SK-N-SH (cell line): ENCODE measurements around the gene REN. TPM values are rescaled to one million over a fixed set of nuclear protein-coding genes. Genes with fewer than 3 reads are reported as not detected.

Experiments used
- CTCF ChIA-PET: fragments of 300-600, 350-600 bp; formaldehyde crosslinking; extraction: SDS; loops from one replicate; lab custom pipeline; 2021; lab: Yijun Ruan, JAX
- POLR2A ChIA-PET: fragments of 350-600 bp; sonication (Branson Sonifier 250); formaldehyde crosslinking; extraction: SDS; loops from one replicate; lab custom pipeline; 2020; ENCODE audit warnings: antibody characterized with exemption, inconsistent platforms; lab: Yijun Ruan, JAX
- DNase-seq: peaks from one replicate; pipeline ENCODE4 v3.0.0; 2012
- H2AFZ ChIP-seq: fragments of 200-600 bp; sonication (generic); 2 replicates; pipeline ENCODE4 v1.8.1; 2016; ENCODE audit warnings: antibody characterized with exemption, mild to moderate bottlenecking, low read depth
- H3F3A ChIP-seq: fragments of 200-600 bp; sonication (generic); replicated peaks from 2 replicates; pipeline ENCODE3; 2016; ENCODE audit warnings: antibody characterized with exemption, mild to moderate bottlenecking; ENCODE audit not compliant: insufficient read depth
- H3K27ac ChIP-seq, 2 experiments: fragments of 200-500 bp in 1 of 2; fragments of 200-600 bp in 1 of 2; sonication (Bioruptor generic) in 1 of 2; sonication (generic), shearing (Covaris generic) in 1 of 2; 2 replicates each; pipeline versions ENCODE4 v1.5.1 to v1.6.1; 2014 to 2016; ENCODE audit warnings: low read depth in 2 of 2, inconsistent platforms in 1 of 2, low read length in 1 of 2, mild to moderate bottlenecking in 1 of 2, mixed read lengths in 1 of 2
- H3K27me3 ChIP-seq: fragments of 200-600 bp; sonication (generic), shearing (Covaris generic); 2 replicates; pipeline ENCODE4 v1.6.1; 2016; ENCODE audit warnings: mixed run types; ENCODE audit not compliant: insufficient read depth
- H3K36me3 ChIP-seq, 2 experiments: fragments of 200-500 bp in 1 of 2; fragments of 200-600 bp in 1 of 2; sonication (Bioruptor generic) in 1 of 2; sonication (generic) in 1 of 2; replicated peaks in 1 of 2; 2 replicates each; pipeline versions ENCODE3 to v1.5.1; 2014 to 2016; ENCODE audit warnings: low read length in 1 of 2, mild to moderate bottlenecking in 1 of 2; ENCODE audit not compliant: insufficient read depth in 2 of 2, control insufficient read depth in 1 of 2
- H3K4me1 ChIP-seq, 2 experiments: fragments of 200-500 bp in 1 of 2; fragments of 200-600 bp in 1 of 2; sonication (Bioruptor generic) in 1 of 2; sonication (generic), shearing (Covaris generic) in 1 of 2; 2 replicates each; pipeline versions ENCODE4 v1.5.1 to v1.6.1; 2014 to 2016; ENCODE audit warnings: low read depth in 1 of 2, low read length in 1 of 2, mixed run types in 1 of 2; ENCODE audit not compliant: insufficient read depth in 2 of 2, control insufficient read depth in 1 of 2
- H3K4me2 ChIP-seq: fragments of 200-600 bp; sonication (generic), shearing (Covaris generic); 2 replicates; pipeline ENCODE4 v1.6.1; 2017; ENCODE audit warnings: mixed run types
- H3K4me3 ChIP-seq, 2 experiments: fragments of 200-500 bp in 1 of 2; fragments of 200-600 bp in 1 of 2; sonication (Bioruptor generic) in 1 of 2; sonication (generic), shearing (Covaris generic) in 1 of 2; 2 replicates each; pipeline versions ENCODE4 v1.5.1 to v1.8.1; 2014 to 2016; ENCODE audit warnings: low read depth in 2 of 2, inconsistent platforms in 1 of 2, low read length in 1 of 2, mild to moderate bottlenecking in 1 of 2, mixed read lengths in 1 of 2, moderate library complexity in 1 of 2
- H3K79me2 ChIP-seq: fragments of 200-600 bp; sonication (generic); 2 replicates; pipeline ENCODE4 v1.8.1; 2017; ENCODE audit warnings: mild to moderate bottlenecking; ENCODE audit not compliant: insufficient read depth
- H3K9ac ChIP-seq: fragments of 200-600 bp; sonication (generic); 2 replicates; pipeline ENCODE4 v1.6.1; 2017; ENCODE audit warnings: mixed run types
- H3K9me2 ChIP-seq: fragments of 200-600 bp; sonication (generic); 2 replicates; pipeline ENCODE4 v1.6.1; 2017; ENCODE audit warnings: mixed run types
- H3K9me3 ChIP-seq: fragments of 200-600 bp; sonication (generic); 2 replicates; pipeline ENCODE4 v1.6.1; 2017; ENCODE audit warnings: mixed run types, mild to moderate bottlenecking, moderate library complexity
- H4K20me1 ChIP-seq: fragments of 200-600 bp; sonication (generic); 2 replicates; pipeline ENCODE4 v1.6.1; 2017; ENCODE audit warnings: mild to moderate bottlenecking, mixed run types; ENCODE audit not compliant: insufficient read depth
- ELF1 ChIP-seq: IDR thresholded peaks from 2 replicates; pipeline ENCODE4 v1.4.0; 2012
- EP300 ChIP-seq, 2 experiments: IDR thresholded peaks; 2 replicates each; pipeline versions ENCODE4 v1.4.0 to v1.6.1; 2012; ENCODE audit warnings: borderline replicate concordance in 1 of 2, low read depth in 1 of 2, low read length in 1 of 2
- FOXJ3 ChIP-seq: sonication (generic); formaldehyde crosslinking; IDR thresholded peaks from 2 replicates; pipeline ENCODE4 v1.5.1; 2020; ENCODE audit warnings: mild to moderate bottlenecking, missing genetic modification reagents
- FOXM1 ChIP-seq: IDR thresholded peaks from 2 replicates; pipeline ENCODE4 v1.4.0; 2012; ENCODE audit warnings: low read depth, mild to moderate bottlenecking
- GABPA ChIP-seq: IDR thresholded peaks from 2 replicates; pipeline ENCODE4 v1.4.0; 2012; ENCODE audit warnings: low read depth, mild to moderate bottlenecking
- GATA2 ChIP-seq: sonication (generic); formaldehyde crosslinking; IDR thresholded peaks from 2 replicates; pipeline ENCODE4 v1.5.0; 2020; ENCODE audit warnings: mild to moderate bottlenecking, missing genetic modification reagents
- JUND ChIP-seq: IDR thresholded peaks from 2 replicates; pipeline ENCODE4 v1.4.0; 2012
- MAX ChIP-seq: IDR thresholded peaks from 2 replicates; pipeline ENCODE4 v1.4.0; 2012; ENCODE audit warnings: low read depth
- MXI1 ChIP-seq: IDR thresholded peaks from 2 replicates; pipeline ENCODE4 v1.6.1; 2012; ENCODE audit warnings: mild to moderate bottlenecking, low read depth, low read length, improper control_type of control experiment
- NFIC ChIP-seq: IDR thresholded peaks from 2 replicates; pipeline ENCODE4 v1.4.0; 2012; ENCODE audit warnings: borderline replicate concordance
- PBX3 ChIP-seq: IDR thresholded peaks from 2 replicates; pipeline ENCODE4; 2012
- RCOR1 ChIP-seq: fragments of 150-350 bp; IDR thresholded peaks from 2 replicates; pipeline ENCODE4 v1.6.1; 2017; ENCODE audit warnings: antibody characterized with exemption, low read length
- REST ChIP-seq: IDR thresholded peaks from 2 replicates; pipeline ENCODE4 v1.6.1; 2012; ENCODE audit warnings: mild to moderate bottlenecking, low read depth, low read length, moderate library complexity
- RXRA ChIP-seq: IDR thresholded peaks from 2 replicates; pipeline ENCODE4 v1.4.0; 2012; ENCODE audit warnings: low read depth, mild to moderate bottlenecking, borderline replicate concordance
- SIN3A ChIP-seq: IDR thresholded peaks from 2 replicates; pipeline ENCODE4 v1.6.1; 2012; ENCODE audit warnings: low read depth, mild to moderate bottlenecking, low read length, moderate library complexity, borderline replicate concordance
- TAF1 ChIP-seq: IDR thresholded peaks from 2 replicates; pipeline ENCODE4 v1.6.1; 2012; ENCODE audit warnings: low read depth, mild to moderate bottlenecking, low read length, moderate library complexity, borderline replicate concordance
- TCF12 ChIP-seq: IDR thresholded peaks from 2 replicates; pipeline ENCODE4 v1.4.0; 2012
- USF1 ChIP-seq: IDR thresholded peaks from 2 replicates; pipeline ENCODE4 v1.4.0; 2012; ENCODE audit warnings: low read depth, borderline replicate concordance
- USF2 ChIP-seq: fragments of 150-350 bp; IDR thresholded peaks from 2 replicates; pipeline ENCODE4 v1.6.1; 2017; ENCODE audit warnings: antibody characterized with exemption, low read length, low read depth, borderline replicate concordance
- WGBS: methylation state at CpG from one replicate; pipeline ENCODE4 v1.1.6; 2017; ENCODE audit warnings: low lambda C conversion rate; 5-methylcytosine and 5-hydroxymethylcytosine counted together
- polyA plus RNA-seq, 3 experiments: library from polyadenylated mRNA; depleted of rRNA; stranded (reverse); fragments of >200 nt; gene quantifications; 2 replicates each; pipeline ENCODE4 v1.2.3, GENCODE V29; 2012

REN gene
- polyA plus RNA-seq, 1 of the 3 experiments (the other 2 are of a cell fraction), result not detected

- WGBS, result 91% methylated on average over 6 of the region's 6 CpGs
- no peaks in the 10 kb centered on the region for H3K9me3 ChIP-seq
- ChIA-PET POLR2A (interaction anchor here (0.6 kb wide), 1 partner anchor 384 kb away, joined by 5 read pairs; the partner anchor contains the start of gene MDM4), CTCF (interaction anchor here (1.5 to 14.7 kb wide), 3 partner anchors 19 to 268 kb away, joined by 4 to 421 read pairs (median 6); partner anchors contain the start of genes ETNK2 and SNRPE)
- H3K4me2 ChIP-seq, result no peak overlapping the region
- H2AFZ ChIP-seq, result no peak overlapping the region
- no peaks in the 10 kb centered on the region for H3K9me2 ChIP-seq
- DNase-seq, result no peak
- H3K9ac ChIP-seq, result no peak overlapping the region
- peaks cover 23% of the 10 kb centered on the region for H3F3A ChIP-seq
- no peaks in the 10 kb centered on the region for H3K79me2 ChIP-seq
- no peak overlapping the region for H3K4me3 ChIP-seq
- H3K36me3 ChIP-seq, result no peaks in the 10 kb centered on the region
- H3K27me3 ChIP-seq, result no peaks in the 10 kb centered on the region
- no peaks in the 10 kb centered on the region for H4K20me1 ChIP-seq
- H3K27ac ChIP-seq, result no peak overlapping the region
- TF ChIP-seq ELF1, result no peak
- TF ChIP-seq JUND, result no peak
- TF ChIP-seq FOXJ3 (CRISPR knock-in tag), result no peak
- no peak for TF ChIP-seq PBX3
- TF ChIP-seq RXRA, result no peak
- TF ChIP-seq REST, result no peak
- no peak for TF ChIP-seq MAX
- TF ChIP-seq USF1, result no peak
- no peak for TF ChIP-seq TCF12
- TF ChIP-seq GATA2 (CRISPR knock-in tag), result no peak
- TF ChIP-seq EP300 (IDR thresholded peaks at IDR 0.05; ENCODE audit: borderline replicate concordance in 1 of 2, low read depth in 1 of 2, low read length in 1 of 2), result no peak
- TF ChIP-seq FOXM1, result no peak
- no peak for TF ChIP-seq RCOR1
- TF ChIP-seq MXI1, result no peak
- TF ChIP-seq NFIC, result no peak
- TF ChIP-seq GABPA, result no peak
- TF ChIP-seq SIN3A, result no peak
- TF ChIP-seq USF2, result no peak
- no peak for TF ChIP-seq TAF1
- peaks cover 27 to 37% of the 10 kb centered on the region in 2 experiments for H3K4me1 ChIP-seq
Observed at GRCh38 chr1:204132718-204133117, 33.4 kb downstream of the REN start.
